ENCODE data around the gene GALNS.

The GALNS gene

GRCh38 chr16:88872650-88873331 lies 16.0 kb upstream of the GALNS start:
- no peak overlapping the region for H3K4me3 ChIP-seq (ENCODE audit: low read depth, low read length)
- no peak for DNase-seq (ENCODE audit: low read depth)
- TF ChIP-seq CTCF (IDR thresholded peaks at IDR 0.05; ENCODE audit: insufficient read depth, low read depth, low read length, missing control alignments) = no peak

DNA sequence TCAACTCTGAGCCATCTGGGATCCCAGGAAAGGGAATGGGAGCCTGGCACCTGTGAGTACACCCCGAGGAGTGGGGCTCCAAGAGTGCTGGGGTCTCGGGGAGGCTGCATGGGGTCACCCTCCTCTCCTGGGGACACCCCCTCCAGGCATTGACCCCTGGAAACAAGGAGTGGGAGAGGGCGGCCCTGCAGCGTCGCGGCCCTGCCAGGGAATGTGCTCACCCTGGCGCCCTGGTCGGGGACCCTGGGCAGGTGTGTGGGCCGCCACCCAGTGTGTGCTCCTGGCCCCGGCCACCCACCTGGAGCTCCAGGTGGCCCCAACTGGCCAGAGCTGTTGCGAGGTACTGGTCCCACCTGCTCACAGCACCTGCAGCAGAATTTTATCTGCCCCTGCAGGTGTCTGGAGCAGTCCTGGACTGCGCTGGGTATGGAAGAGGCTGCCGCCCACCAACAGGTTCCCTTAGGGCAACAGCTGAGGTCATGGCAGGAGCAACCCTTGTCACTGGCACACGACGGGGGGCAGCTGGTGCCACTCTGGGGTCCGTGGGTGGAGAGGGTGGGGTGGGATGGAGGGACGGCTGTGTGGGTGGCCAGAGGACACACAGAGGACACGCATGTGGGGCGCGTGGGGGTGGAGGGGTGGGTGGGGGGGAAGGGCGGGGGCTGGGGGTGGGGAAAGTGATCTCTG lies 15.1 kb upstream of the GALNS start:
- DNase-seq (ENCODE audit: low read depth) = no peak
- H3K4me3 ChIP-seq (ENCODE audit: low read depth, low read length) = no peak overlapping the region
- no peak for TF ChIP-seq CTCF (IDR thresholded peaks at IDR 0.05; ENCODE audit: insufficient read depth, low read depth, low read length, missing control alignments)

- no peak for TF ChIP-seq CTCF (IDR thresholded peaks at IDR 0.05; ENCODE audit: insufficient read depth, low read depth, low read length, missing control alignments)
- H3K4me3 ChIP-seq (ENCODE audit: low read depth, low read length) = no peak overlapping the region
- DNase-seq (ENCODE audit: low read depth) = no peak
Measured at GRCh38 chr16:88871349-88871702, 14.6 kb upstream of the GALNS start.

DNA sequence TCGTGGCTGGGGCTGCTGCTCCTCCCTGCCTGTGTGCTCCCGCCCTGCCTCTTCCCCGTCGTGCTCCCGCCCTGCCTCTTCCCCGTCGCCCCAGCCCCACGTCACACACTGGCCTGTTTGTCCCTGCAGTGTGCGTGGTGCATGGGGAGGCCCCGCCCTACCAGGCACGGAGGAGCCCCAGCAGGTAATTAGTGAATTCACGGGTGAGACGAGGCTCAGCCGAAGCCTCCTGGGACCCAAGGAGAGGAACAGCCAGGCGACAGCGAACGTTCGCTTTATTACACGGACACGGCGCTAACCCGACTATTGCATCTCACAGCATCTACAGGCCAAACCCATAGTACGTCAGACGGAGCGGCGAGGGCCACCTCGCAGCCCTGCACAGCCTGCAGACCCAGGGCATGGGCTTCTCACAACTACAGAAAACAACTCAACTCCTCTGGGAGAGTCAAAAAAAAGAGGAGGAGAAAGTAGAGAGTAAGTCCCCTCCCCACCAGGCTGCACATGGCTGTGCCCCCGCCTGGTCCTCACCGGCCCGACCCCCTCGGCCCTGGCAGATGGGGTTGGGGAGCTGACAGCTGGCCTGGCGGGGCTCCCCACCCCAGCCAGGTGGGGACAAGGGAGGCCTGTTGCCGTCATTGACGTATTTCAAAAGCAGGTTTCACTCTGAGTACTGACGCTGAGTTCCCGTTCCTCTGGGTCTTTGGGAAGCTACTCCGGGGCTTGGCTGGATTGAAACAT lies 14.0 kb upstream of the GALNS start:
- H3K4me3 ChIP-seq (ENCODE audit: low read depth, low read length) = no peak overlapping the region
- DNase-seq (ENCODE audit: low read depth) = no peak
- no peak for TF ChIP-seq CTCF (IDR thresholded peaks at IDR 0.05; ENCODE audit: insufficient read depth, low read depth, low read length, missing control alignments)

GRCh38 chr16:88869673-88869980 lies 12.9 kb upstream of the GALNS start:
- DNase-seq (ENCODE audit: low read depth) = no peak
- no peak for TF ChIP-seq CTCF (IDR thresholded peaks at IDR 0.05; ENCODE audit: insufficient read depth, low read depth, low read length, missing control alignments)
- no peak overlapping the region for H3K4me3 ChIP-seq (ENCODE audit: low read depth, low read length)

DNA sequence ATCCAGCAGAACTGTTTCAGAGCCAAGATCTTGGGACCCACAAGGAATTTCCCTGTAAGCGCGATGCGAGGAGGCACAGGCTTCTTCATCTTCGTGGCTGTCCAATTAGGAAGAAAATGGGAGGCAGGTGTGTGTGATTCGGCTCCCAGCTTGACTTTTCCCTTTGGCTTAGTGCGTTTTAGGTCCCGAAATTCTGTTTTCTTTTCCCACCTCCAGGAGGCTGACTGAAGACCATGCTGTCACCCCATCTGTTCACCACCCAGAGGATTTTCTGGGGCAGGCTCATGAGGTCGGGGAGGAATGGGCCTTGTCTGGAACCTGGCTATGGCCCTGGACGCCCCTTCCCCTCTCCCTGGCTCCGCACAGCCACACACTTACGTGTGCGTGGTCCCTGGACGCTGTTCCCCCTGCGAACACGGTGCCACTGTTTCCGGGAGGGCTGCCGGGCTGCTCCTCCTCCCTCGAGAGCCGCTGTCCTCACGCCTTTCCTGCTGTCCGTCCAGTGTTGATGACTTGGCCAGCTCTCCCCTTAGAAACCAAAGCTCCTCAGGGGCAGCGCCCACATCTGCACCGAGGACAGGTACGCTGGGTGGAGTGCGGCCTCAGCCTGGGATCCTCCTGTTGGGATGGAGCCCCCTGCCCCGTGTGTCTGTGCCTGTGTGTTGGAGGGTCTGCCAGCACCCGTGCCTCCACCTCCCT lies 12.4 kb upstream of the GALNS start:
- no peak overlapping the region for H3K4me3 ChIP-seq (ENCODE audit: low read depth, low read length)
- no peak for TF ChIP-seq CTCF (IDR thresholded peaks at IDR 0.05; ENCODE audit: insufficient read depth, low read depth, low read length, missing control alignments)
- no peak for DNase-seq (ENCODE audit: low read depth)
